Parathyroid adenoma (tissue), 2 donors: Measurements from ENCODE around the gene TGFBR3L.

Experiments used
- H2AFZ ChIP-seq: fragments of 300-600 bp; sonication (generic); one replicate; pipeline ENCODE4 v1.7.0; 2017; ENCODE audit warnings: antibody characterized with exemption, mild to moderate bottlenecking
- H3K27ac ChIP-seq: fragments of 300-600 bp; sonication (generic); one replicate; pipeline ENCODE4 v1.7.0; 2017
- H3K27me3 ChIP-seq: fragments of 300-600 bp; sonication (generic); one replicate; pipeline ENCODE4 v1.7.0; 2017; ENCODE audit warnings: low read length; ENCODE audit not compliant: control insufficient read depth, insufficient read depth
- H3K36me3 ChIP-seq: fragments of 300-600 bp; sonication (generic); one replicate; pipeline ENCODE4 v1.7.0; 2017; ENCODE audit warnings: low read length; ENCODE audit not compliant: control insufficient read depth, insufficient read depth
- H3K4me1 ChIP-seq: fragments of 300-600 bp; sonication (generic); one replicate; pipeline ENCODE4 v1.7.0; 2017; ENCODE audit warnings: control low read depth
- H3K4me2 ChIP-seq: fragments of 300-600 bp; sonication (generic); one replicate; pipeline ENCODE4 v1.7.0; 2017; ENCODE audit warnings: low read length
- H3K4me3 ChIP-seq: fragments of 300-600 bp; sonication (generic); one replicate; pipeline ENCODE4 v1.7.0; 2017; ENCODE audit warnings: low read depth, low read length
- H3K79me2 ChIP-seq: fragments of 300-600 bp; sonication (generic); one replicate; pipeline ENCODE4 v1.7.0; 2017; ENCODE audit warnings: control low read depth
- H3K9ac ChIP-seq: fragments of 300-600 bp; sonication (generic); one replicate; pipeline ENCODE4 v1.7.0; 2017; ENCODE audit warnings: mild to moderate bottlenecking
- H3K9me3 ChIP-seq: fragments of 300-600 bp; sonication (generic); one replicate; pipeline ENCODE4 v1.7.0; 2017; ENCODE audit warnings: low read length; ENCODE audit not compliant: control insufficient read depth
- TF ChIP-seq, protein P1 (sequence below): fragments of 300-600 bp; sonication (generic); IDR thresholded peaks from one replicate; pipeline ENCODE4 v1.7.0; 2017; ENCODE audit warnings: antibody characterized with exemption, mild to moderate bottlenecking
- donor health status: primary hyperparathyroidism.

TGFBR3L gene

DNA sequence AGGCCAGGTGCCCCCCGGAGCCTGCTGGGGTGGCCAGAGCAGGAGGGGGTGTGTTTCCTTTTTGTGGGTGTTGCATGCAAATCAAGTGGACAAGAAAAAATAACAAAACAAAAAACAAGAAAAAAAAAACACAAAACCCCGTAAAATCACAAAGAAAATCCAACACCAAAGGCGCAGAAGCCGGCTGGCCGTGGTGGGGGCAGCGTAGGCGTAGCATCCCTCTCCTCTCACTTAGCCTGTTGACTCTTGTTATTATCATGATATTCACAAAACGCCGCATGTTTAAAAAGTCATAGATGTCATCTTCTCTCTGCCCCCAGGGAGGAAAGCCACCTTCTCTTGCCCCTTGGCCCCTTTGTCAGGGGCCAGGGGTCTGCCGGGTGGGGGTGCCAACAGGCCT, 978 bp upstream of the TGFBR3L start:
- Histone ChIP-seq H3K4me2 (no peak overlapping the region), H3K27ac (no peak overlapping the region), H3K79me2 (peaks cover 2% of the 10 kb centered on the region), H3K9ac (no peak overlapping the region), H3K9me3 (no peaks in the 10 kb centered on the region), H3K4me3 (no peak overlapping the region), H2AFZ (no peak overlapping the region), H3K27me3 (no peaks in the 10 kb centered on the region), H3K36me3 (no peaks in the 10 kb centered on the region), H3K4me1 (no peaks in the 10 kb centered on the region)
- TF ChIP-seq, protein P1, sequence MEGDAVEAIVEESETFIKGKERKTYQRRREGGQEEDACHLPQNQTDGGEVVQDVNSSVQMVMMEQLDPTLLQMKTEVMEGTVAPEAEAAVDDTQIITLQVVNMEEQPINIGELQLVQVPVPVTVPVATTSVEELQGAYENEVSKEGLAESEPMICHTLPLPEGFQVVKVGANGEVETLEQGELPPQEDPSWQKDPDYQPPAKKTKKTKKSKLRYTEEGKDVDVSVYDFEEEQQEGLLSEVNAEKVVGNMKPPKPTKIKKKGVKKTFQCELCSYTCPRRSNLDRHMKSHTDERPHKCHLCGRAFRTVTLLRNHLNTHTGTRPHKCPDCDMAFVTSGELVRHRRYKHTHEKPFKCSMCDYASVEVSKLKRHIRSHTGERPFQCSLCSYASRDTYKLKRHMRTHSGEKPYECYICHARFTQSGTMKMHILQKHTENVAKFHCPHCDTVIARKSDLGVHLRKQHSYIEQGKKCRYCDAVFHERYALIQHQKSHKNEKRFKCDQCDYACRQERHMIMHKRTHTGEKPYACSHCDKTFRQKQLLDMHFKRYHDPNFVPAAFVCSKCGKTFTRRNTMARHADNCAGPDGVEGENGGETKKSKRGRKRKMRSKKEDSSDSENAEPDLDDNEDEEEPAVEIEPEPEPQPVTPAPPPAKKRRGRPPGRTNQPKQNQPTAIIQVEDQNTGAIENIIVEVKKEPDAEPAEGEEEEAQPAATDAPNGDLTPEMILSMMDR: no peak

DNA sequence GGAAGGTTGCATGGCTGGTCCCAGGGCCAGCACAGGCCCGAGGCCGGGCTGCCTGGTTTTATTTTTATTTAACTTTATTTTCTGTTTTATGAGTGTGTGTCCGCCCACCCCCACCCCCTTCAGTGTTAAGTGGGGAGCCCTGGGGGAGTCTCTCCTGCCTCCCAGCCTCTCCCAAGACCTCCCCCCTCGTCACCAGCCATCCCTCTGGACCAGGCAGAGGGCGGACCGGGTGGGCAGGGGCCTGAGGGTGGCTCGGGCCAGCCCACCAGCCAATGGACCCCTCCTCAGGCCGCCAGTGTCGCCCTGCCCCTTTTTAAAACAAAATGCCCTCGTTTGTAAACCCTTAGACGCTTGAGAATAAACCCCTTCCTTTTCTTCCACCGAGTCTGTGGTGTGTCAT, 531 bp upstream of the TGFBR3L start:
- Histone ChIP-seq H3K27ac (no peak overlapping the region), H3K9ac (no peak overlapping the region), H3K4me3 (no peak overlapping the region), H3K79me2 (peaks cover 2% of the 10 kb centered on the region), H3K4me1 (no peaks in the 10 kb centered on the region), H3K9me3 (no peaks in the 10 kb centered on the region), H3K4me2 (no peak overlapping the region), H3K36me3 (no peaks in the 10 kb centered on the region), H2AFZ (no peak overlapping the region), H3K27me3 (no peaks in the 10 kb centered on the region)
- TF ChIP-seq, protein P1: no peak

- H2AFZ ChIP-seq: peak overlapping the region; percentile 65
- peak overlapping the region; percentile 61 for H3K4me2 ChIP-seq
- H3K27me3 ChIP-seq: no peaks in the 10 kb centered on the region
- H3K36me3 ChIP-seq: no peaks in the 10 kb centered on the region
- H3K9me3 ChIP-seq: no peaks in the 10 kb centered on the region
- H3K4me3 ChIP-seq: peak overlapping the region; percentile 47
- TF ChIP-seq, protein P1: no peak
- H3K9ac ChIP-seq: peak overlapping the region; percentile 42
- peak overlapping the region; percentile 83 for H3K27ac ChIP-seq
- H3K79me2 ChIP-seq: no peaks in the 10 kb centered on the region
- peaks cover 3% of the 10 kb centered on the region for H3K4me1 ChIP-seq
These were observed 846 bp downstream of the TGFBR3L start for GRCh38 chr19:7915250-7916102.

GRCh38 chr19:7916103-7916954, 1.7 kb downstream of the TGFBR3L start:
- H3K36me3 ChIP-seq: no peaks in the 10 kb centered on the region
- H3K9ac ChIP-seq: peak overlapping the region; percentile 42
- H3K9me3 ChIP-seq: no peaks in the 10 kb centered on the region
- peak overlapping the region; percentile 83 for H3K27ac ChIP-seq
- H3K79me2 ChIP-seq: no peaks in the 10 kb centered on the region
- H3K4me1 ChIP-seq: peaks cover 3% of the 10 kb centered on the region
- peak overlapping the region; percentile 61 for H3K4me2 ChIP-seq
- TF ChIP-seq, protein P1: no peak
- H2AFZ ChIP-seq: peak overlapping the region; percentile 65
- peak overlapping the region; percentile 47 for H3K4me3 ChIP-seq
- H3K27me3 ChIP-seq: no peaks in the 10 kb centered on the region
